ENCODE data around the gene FERMT1.

GRCh38 chr20:6115221-6115895, 7.5 kb downstream of the FERMT1 start:
- no peak for TF ChIP-seq RARB (CRISPR knock-in tag; IDR thresholded peaks at IDR 0.05)
- no peak for TF ChIP-seq GLIS3 (CRISPR knock-in tag; IDR thresholded peaks at IDR 0.05)
- TF ChIP-seq TSHZ2 (CRISPR knock-in tag; IDR thresholded peaks at IDR 0.05) = no peak
- no peak for TF ChIP-seq ZFP3 (CRISPR knock-in tag; IDR thresholded peaks at IDR 0.05)
- TF ChIP-seq PATZ1 (CRISPR knock-in tag; IDR thresholded peaks at IDR 0.05; ENCODE audit: borderline replicate concordance) = no peak
- TF ChIP-seq, protein P1, sequence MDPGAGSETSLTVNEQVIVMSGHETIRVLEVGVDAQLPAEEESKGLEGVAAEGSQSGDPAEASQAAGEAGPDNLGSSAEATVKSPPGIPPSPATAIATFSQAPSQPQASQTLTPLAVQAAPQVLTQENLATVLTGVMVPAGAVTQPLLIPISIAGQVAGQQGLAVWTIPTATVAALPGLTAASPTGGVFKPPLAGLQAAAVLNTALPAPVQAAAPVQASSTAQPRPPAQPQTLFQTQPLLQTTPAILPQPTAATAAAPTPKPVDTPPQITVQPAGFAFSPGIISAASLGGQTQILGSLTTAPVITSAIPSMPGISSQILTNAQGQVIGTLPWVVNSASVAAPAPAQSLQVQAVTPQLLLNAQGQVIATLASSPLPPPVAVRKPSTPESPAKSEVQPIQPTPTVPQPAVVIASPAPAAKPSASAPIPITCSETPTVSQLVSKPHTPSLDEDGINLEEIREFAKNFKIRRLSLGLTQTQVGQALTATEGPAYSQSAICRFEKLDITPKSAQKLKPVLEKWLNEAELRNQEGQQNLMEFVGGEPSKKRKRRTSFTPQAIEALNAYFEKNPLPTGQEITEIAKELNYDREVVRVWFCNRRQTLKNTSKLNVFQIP (CRISPR knock-in tag; IDR thresholded peaks at IDR 0.05; ENCODE audit: borderline replicate concordance, low read depth) = no peak
- TF ChIP-seq, protein P2, sequence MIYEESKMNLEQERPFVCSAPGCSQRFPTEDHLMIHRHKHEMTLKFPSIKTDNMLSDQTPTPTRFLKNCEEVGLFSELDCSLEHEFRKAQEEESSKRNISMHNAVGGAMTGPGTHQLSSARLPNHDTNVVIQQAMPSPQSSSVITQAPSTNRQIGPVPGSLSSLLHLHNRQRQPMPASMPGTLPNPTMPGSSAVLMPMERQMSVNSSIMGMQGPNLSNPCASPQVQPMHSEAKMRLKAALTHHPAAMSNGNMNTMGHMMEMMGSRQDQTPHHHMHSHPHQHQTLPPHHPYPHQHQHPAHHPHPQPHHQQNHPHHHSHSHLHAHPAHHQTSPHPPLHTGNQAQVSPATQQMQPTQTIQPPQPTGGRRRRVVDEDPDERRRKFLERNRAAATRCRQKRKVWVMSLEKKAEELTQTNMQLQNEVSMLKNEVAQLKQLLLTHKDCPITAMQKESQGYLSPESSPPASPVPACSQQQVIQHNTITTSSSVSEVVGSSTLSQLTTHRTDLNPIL (CRISPR knock-in tag; IDR thresholded peaks at IDR 0.05; ENCODE audit: low read depth) = no peak
- no peak for TF ChIP-seq PPARA (CRISPR knock-in tag; IDR thresholded peaks at IDR 0.05; ENCODE audit: borderline replicate concordance)
- TF ChIP-seq ZNF565 (CRISPR knock-in tag; conservative IDR thresholded peaks at IDR 0.05; ENCODE audit: low read depth) = no peak
- TF ChIP-seq BACH2 (CRISPR knock-in tag; IDR thresholded peaks at IDR 0.05; ENCODE audit: borderline replicate concordance) = no peak
- no peak for TF ChIP-seq ZFP30 (CRISPR knock-in tag; IDR thresholded peaks at IDR 0.05)
- no peak for TF ChIP-seq ZC3H10 (CRISPR knock-in tag; IDR thresholded peaks at IDR 0.05)
- TF ChIP-seq TOX (CRISPR knock-in tag; IDR thresholded peaks at IDR 0.05; ENCODE audit: borderline replicate concordance) = no peak
- no peak for TF ChIP-seq ESRRG (CRISPR knock-in tag; IDR thresholded peaks at IDR 0.05)

All from SK-N-SH treated with all-trans-retinoic acid at 6 μM for 48 hours (cell line).